Stimulated activated naive B cell treated with anti-CD40 and anti-IgM and Interleukin-4, amounts not matched to agents 10 μg/mL and 1 μg/mL and 100 μg/mL, for 72 hours (primary cell): ENCODE data around the gene SLC48A1.

Experiments
- ATAC-seq, 2 donors: fragments of 150-1000 bp; cut with Tn5 transposase; replicated peaks; 2 replicates each; pipeline ENCODE4 v1.10.0; 2021; ENCODE audit warnings: moderate library complexity in 1 of 2
- DNase-seq: peaks from one replicate; pipeline ENCODE4 v3.0.0; 2021
- H3K27ac Mint-ChIP-seq: one replicate; pipeline ENCODE4 v1.8.0; 2022; ENCODE audit warnings: mild to moderate bottlenecking, mixed read lengths
- H3K27me3 Mint-ChIP-seq, 2 donors: one replicate each; pipeline ENCODE4 v1.8.0; 2022; ENCODE audit warnings: mixed read lengths in 2 of 2
- H3K36me3 Mint-ChIP-seq, 2 donors: one replicate each; pipeline ENCODE4 v1.8.0; 2022; ENCODE audit warnings: mixed read lengths in 2 of 2, mild to moderate bottlenecking in 1 of 2
- H3K4me1 Mint-ChIP-seq, 2 donors: one replicate each; pipeline ENCODE4 v1.8.0; 2022; ENCODE audit warnings: mixed read lengths in 2 of 2, mild to moderate bottlenecking in 1 of 2
- H3K4me3 Mint-ChIP-seq, 2 donors: one replicate each; pipeline ENCODE4 v1.8.0; 2022; ENCODE audit warnings: mild to moderate bottlenecking in 2 of 2, mixed read lengths in 2 of 2, moderate library complexity in 1 of 2
- H3K9me3 Mint-ChIP-seq, 2 donors: one replicate each; pipeline ENCODE4 v1.8.0; 2022; ENCODE audit warnings: mixed read lengths in 2 of 2, mild to moderate bottlenecking in 1 of 2

The SLC48A1 gene

DNA sequence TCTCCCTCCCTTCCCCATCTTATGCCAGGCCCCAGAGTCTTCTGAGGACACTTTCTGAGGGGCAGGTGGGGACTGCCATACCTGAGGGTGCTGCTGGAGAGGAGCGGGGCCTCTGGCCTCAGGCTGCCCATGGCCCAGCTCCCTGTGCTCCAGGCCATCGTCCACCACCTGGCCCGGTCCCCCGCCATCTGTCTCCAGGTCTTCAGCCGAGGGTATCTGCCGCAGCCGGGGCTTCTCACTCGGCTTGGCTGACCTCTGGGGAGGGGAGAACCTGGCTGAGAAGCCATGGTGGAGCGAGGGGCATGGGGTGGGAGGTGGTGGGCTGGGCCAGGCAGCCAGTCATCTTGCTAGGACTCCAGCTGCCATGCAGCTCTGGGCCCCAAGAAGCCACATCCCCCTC, 21.6 kb downstream of the SLC48A1 start:
- no peaks in the 10 kb centered on the region for H3K9me3 Mint-ChIP-seq
- H3K4me1 Mint-ChIP-seq = peaks cover 7 to 19% of the 10 kb centered on the region in 2 donors
- H3K36me3 Mint-ChIP-seq = peaks cover 54 to 61% of the 10 kb centered on the region in 2 donors
- ATAC-seq = no peak
- H3K27ac Mint-ChIP-seq = peak overlapping the region; percentile 56
- no peak for DNase-seq
- H3K27me3 Mint-ChIP-seq = no peaks in the 10 kb centered on the region
- H3K4me3 Mint-ChIP-seq = no peak overlapping the region

DNA sequence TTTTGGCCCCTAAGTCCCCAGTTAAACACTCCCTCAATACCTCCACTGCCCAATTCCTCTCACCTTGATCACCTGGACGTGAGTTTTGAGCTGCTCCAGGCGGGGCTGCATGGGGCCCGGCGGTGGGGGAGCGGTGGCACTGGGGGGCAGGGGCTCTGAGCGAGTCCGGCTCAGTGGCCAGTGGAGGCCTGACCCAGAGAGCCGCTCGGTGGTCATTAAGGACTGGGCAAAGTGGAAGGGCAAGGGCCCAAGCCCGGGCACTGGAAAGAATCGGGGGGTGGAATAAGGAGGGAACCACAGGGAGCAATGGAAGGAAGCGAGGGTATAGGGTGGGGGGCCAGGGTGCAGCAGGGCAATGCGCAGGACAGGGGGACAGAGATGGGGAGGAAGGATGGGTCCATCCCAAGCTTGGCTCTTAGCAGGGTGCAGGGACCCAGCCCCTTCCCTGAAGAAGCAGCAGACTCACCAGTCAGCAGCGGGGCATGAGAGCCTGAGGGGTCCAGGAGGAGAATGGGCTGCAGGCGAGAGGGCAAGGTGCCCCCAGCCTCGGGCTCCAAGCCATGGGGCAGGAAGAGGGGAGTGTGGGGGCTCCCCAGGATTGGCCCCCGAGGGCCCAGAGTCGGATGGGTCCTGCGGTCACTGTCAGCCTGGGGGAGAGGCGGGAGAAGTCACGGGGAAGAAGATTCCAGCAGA, 22.2 kb downstream of the SLC48A1 start:
- H3K9me3 Mint-ChIP-seq = no peaks in the 10 kb centered on the region
- peaks cover 11 to 19% of the 10 kb centered on the region in 2 donors for H3K4me1 Mint-ChIP-seq
- DNase-seq = no peak
- H3K27ac Mint-ChIP-seq = peak overlapping the region; percentile 56
- H3K36me3 Mint-ChIP-seq = peaks cover 52 to 59% of the 10 kb centered on the region in 2 donors
- ATAC-seq = no peak
- no peaks in the 10 kb centered on the region for H3K27me3 Mint-ChIP-seq
- no peak overlapping the region for H3K4me3 Mint-ChIP-seq

- H3K4me1 Mint-ChIP-seq = peaks cover 13 to 24% of the 10 kb centered on the region in 2 donors
- no peaks in the 10 kb centered on the region for H3K27me3 Mint-ChIP-seq
- no peak overlapping the region for H3K4me3 Mint-ChIP-seq
- ATAC-seq = no peak
- no peaks in the 10 kb centered on the region for H3K9me3 Mint-ChIP-seq
- H3K27ac Mint-ChIP-seq = no peak overlapping the region
- peaks cover 46 to 58% of the 10 kb centered on the region in 2 donors for H3K36me3 Mint-ChIP-seq
- no peak for DNase-seq
These were observed 22.9 kb downstream of the SLC48A1 start for GRCh38 chr12:47795814-47796411.

- DNase-seq (no peak), ATAC-seq (peak; percentile 84 to 88)
- Mint-ChIP-seq H3K9me3 (no peaks in the 10 kb centered on the region), H3K27me3 (no peaks in the 10 kb centered on the region), H3K4me3 (no peak overlapping the region), H3K27ac (peak overlapping the region; percentile 60), H3K4me1 (peaks cover 24 to 40% of the 10 kb centered on the region in 2 donors), H3K36me3 (peaks cover 44 to 60% of the 10 kb centered on the region in 2 donors)
These were observed 24.4 kb downstream of the SLC48A1 start for GRCh38 chr12:47797441-47797840.

GRCh38 chr12:47798382-47798948, 25.4 kb downstream of the SLC48A1 start:
- Mint-ChIP-seq H3K27me3 (no peaks in the 10 kb centered on the region), H3K4me3 (no peak overlapping the region), H3K4me1 (peaks cover 34 to 50% of the 10 kb centered on the region in 2 donors), H3K36me3 (peaks cover 46 to 62% of the 10 kb centered on the region in 2 donors), H3K9me3 (no peaks in the 10 kb centered on the region), H3K27ac (no peak overlapping the region)
- DNase-seq (no peak), ATAC-seq (no peak)

DNA sequence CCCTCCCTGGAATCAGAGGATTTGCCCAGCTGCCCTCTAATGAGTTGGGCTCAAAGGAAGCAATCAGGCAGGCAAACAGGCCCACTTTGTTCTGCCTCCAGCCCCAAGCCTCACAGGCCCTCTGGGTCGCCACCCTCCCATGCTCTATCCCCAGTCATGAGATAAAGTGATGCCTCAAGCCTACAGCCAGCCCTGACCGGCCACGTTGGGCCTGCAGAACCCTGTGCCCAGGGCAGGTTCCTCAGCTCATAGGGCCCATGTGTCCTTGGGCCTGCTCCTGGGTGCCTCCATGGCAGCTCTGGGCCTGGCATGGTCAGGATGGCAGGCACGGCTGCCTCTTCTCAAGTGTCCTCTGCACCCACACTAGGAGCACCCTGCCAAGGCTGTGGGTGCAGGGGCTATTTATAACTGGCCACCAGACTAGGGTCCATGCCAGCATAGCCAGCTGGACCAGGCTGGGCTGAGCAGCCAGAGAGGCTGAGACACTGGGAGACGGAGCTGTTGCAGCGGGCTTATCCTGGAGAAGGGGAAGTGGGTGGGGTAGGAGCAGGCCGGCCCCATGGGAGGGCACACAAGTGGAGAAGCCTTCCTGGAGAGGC, 26.4 kb downstream of the SLC48A1 start:
- DNase-seq (no peak), ATAC-seq (no peak)
- H3K4me1 Mint-ChIP-seq = peaks cover 37 to 60% of the 10 kb centered on the region in 2 donors
- no peak overlapping the region for H3K4me3 Mint-ChIP-seq
- peaks cover 39 to 61% of the 10 kb centered on the region in 2 donors for H3K36me3 Mint-ChIP-seq
- H3K27me3 Mint-ChIP-seq = no peaks in the 10 kb centered on the region
- no peaks in the 10 kb centered on the region for H3K9me3 Mint-ChIP-seq
- H3K27ac Mint-ChIP-seq = peak overlapping the region; percentile 25

DNA sequence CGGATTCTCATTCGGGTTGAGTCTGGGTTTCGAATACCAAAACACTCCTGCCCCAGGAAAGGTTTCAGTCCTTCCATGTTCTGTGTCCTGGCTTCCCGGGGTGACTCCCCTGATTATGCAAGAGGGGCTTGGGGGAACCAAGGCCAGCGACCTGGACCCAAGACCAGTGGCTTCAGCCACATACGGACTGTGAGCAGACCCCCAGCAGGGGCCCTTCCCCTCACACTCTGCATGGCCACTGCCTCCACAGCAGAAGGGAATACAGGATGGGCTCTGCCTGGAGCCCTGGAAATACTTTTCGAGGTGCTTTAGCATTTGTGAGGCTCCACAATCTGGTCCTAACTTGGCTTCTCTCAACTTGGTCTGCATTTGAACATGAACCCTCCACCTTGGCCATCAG, 27.5 kb downstream of the SLC48A1 start:
- peaks cover 40 to 63% of the 10 kb centered on the region in 2 donors for H3K36me3 Mint-ChIP-seq
- no peak for ATAC-seq

DNA sequence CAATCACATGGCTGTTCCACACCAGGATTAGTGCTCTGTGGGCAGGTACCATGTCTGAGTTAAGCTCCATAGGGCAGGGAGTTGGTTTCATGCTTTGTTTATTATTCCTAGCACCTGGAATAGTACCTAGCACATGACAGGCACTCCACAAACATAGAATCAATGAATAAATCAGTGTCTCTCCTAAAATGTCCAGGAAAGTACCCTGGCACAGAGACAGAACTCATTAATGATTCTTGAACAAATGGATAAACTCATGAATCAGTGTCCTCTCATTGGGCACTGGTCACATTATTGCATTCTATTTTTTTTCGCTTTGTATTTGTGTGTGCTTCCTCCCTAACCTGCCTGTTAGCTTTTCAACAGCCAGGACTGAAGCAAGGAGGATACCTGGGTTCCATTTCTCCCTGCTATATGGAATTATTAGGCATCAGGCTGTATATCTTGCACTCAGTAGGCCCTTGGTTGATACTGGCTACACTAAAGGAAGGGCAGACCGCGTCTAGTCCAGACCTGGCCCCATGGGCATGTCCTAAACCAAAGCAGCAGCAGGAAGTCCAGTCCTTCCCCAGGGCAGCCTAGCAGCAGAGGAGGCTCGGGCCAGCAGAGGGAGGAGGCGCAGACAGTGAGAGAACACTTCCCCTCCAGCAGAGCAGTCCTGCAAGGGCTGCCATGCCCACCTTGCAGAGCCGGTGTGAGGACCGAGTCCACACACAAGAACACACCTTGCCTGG, 28.3 kb downstream of the SLC48A1 start:
- Mint-ChIP-seq H3K4me3 (no peak overlapping the region), H3K36me3 (peaks cover 38 to 62% of the 10 kb centered on the region in 2 donors), H3K27me3 (no peaks in the 10 kb centered on the region), H3K4me1 (peaks cover 56 to 79% of the 10 kb centered on the region in 2 donors), H3K27ac (peak overlapping the region; percentile 33), H3K9me3 (no peaks in the 10 kb centered on the region)
- no peak for DNase-seq
- ATAC-seq = no peak

More for the DNA sequence above, 27.5 kb downstream of the SLC48A1 start:
- no peaks in the 10 kb centered on the region for H3K27me3 Mint-ChIP-seq
- H3K27ac Mint-ChIP-seq = peak overlapping the region; percentile 33
- H3K4me3 Mint-ChIP-seq = no peak overlapping the region
- no peaks in the 10 kb centered on the region for H3K9me3 Mint-ChIP-seq
- peaks cover 49 to 71% of the 10 kb centered on the region in 2 donors for H3K4me1 Mint-ChIP-seq
- no peak for DNase-seq

DNA sequence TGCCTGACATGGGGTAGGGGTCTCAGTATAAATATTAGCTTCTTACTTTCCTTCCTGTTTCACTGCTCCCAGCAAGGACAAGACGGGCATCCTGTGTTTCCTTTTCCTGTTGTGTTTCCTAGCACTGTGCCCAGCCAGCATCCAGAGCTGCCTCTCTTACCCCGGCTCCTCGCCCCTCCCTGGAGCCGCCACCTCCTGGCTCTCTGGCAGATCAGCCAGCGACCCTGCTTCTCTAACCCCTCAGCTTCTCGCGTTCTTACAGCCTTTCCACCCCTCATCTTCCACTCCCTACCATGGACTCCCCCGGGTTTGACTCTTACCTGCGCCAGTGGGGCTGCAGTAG, 28.8 kb downstream of the SLC48A1 start:
- no peaks in the 10 kb centered on the region for H3K27me3 Mint-ChIP-seq
- H3K36me3 Mint-ChIP-seq = peaks cover 38 to 62% of the 10 kb centered on the region in 2 donors
- no peaks in the 10 kb centered on the region for H3K9me3 Mint-ChIP-seq
- DNase-seq (no peak), ATAC-seq (no peak)
- peaks cover 60 to 84% of the 10 kb centered on the region in 2 donors for H3K4me1 Mint-ChIP-seq
- H3K27ac Mint-ChIP-seq = peak overlapping the region; percentile 89
- H3K4me3 Mint-ChIP-seq = peak overlapping the region; percentile 25 to 63

DNA sequence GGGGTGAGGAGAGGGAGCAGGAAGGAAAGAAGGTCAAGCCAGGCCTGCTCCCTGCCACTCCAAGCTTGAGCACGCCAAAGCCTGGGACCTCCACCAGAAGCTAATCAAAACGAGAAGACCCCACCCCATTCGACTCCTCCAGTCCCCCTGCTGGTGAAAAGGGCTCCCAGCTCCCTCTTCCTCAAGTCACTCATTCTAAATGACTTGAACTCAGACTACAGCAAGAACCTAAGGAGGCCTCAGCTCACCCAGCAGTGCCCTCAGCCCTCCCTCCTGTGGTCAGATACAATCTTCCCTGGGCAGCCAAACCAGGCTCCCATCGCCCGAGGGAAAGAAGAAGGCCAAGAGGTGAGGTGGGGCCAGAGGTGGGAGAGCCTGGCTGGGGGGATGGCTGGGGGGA, 29.3 kb downstream of the SLC48A1 start:
- ATAC-seq (peak in 1 of 2 donors; percentile 14), DNase-seq (no peak)
- H3K27me3 Mint-ChIP-seq = no peaks in the 10 kb centered on the region
- H3K27ac Mint-ChIP-seq = peak overlapping the region; percentile 89
- peaks cover 39 to 63% of the 10 kb centered on the region in 2 donors for H3K36me3 Mint-ChIP-seq
- peak overlapping the region; percentile 25 to 63 for H3K4me3 Mint-ChIP-seq
- H3K9me3 Mint-ChIP-seq = no peaks in the 10 kb centered on the region
- peaks cover 63 to 87% of the 10 kb centered on the region in 2 donors for H3K4me1 Mint-ChIP-seq

- ATAC-seq = peak in 1 of 2 donors; percentile 40
- Mint-ChIP-seq H3K27ac (peak overlapping the region; percentile 83), H3K4me3 (peak overlapping the region; percentile 10 to 65), H3K4me1 (peaks cover 69 to 87% of the 10 kb centered on the region in 2 donors), H3K9me3 (no peaks in the 10 kb centered on the region), H3K27me3 (no peaks in the 10 kb centered on the region), H3K36me3 (peaks cover 31 to 63% of the 10 kb centered on the region in 2 donors)
- no peak for DNase-seq
These were observed 30.3 kb downstream of the SLC48A1 start for GRCh38 chr12:47803191-47803875.

DNA sequence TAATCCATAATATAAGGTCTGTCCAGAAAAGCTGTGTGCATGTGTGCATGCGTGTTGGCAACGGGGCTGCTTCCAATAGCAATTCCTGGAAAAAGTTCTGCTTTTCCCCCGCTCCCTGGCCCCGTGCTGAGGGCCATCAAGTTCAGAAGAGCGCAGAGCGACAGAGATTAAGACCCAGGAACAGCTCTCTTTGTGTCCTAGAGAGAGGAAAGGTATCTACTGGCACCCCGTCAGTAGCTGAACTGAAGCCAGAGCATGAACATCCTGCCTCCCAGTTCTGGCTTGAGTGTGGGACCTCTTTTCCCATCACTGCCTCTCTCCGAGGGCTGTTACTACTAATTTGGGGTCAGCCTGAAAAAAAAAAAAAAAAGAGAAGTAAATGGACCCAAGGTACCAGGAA, 31.1 kb downstream of the SLC48A1 start:
- H3K4me1 Mint-ChIP-seq = peaks cover 76 to 92% of the 10 kb centered on the region in 2 donors
- no peak overlapping the region for H3K4me3 Mint-ChIP-seq
- no peaks in the 10 kb centered on the region for H3K9me3 Mint-ChIP-seq
- DNase-seq (no peak), ATAC-seq (no peak)
- H3K27ac Mint-ChIP-seq = peak overlapping the region; percentile 83
- no peaks in the 10 kb centered on the region for H3K27me3 Mint-ChIP-seq
- H3K36me3 Mint-ChIP-seq = peaks cover 28 to 60% of the 10 kb centered on the region in 2 donors

GRCh38 chr12:47805417-47805816, 32.4 kb downstream of the SLC48A1 start:
- peak overlapping the region; percentile 5 to 26 for H3K4me3 Mint-ChIP-seq
- H3K36me3 Mint-ChIP-seq = peaks cover 26 to 59% of the 10 kb centered on the region in 2 donors
- no peaks in the 10 kb centered on the region for H3K9me3 Mint-ChIP-seq
- no peak for ATAC-seq
- peaks cover 73 to 97% of the 10 kb centered on the region in 2 donors for H3K4me1 Mint-ChIP-seq
- H3K27me3 Mint-ChIP-seq = no peaks in the 10 kb centered on the region
- H3K27ac Mint-ChIP-seq = peak overlapping the region; percentile 72
- DNase-seq = no peak
